Ishikawa (cell line): ENCODE measurements around the gene FOXP1.
A peak's percentile ranks its signal among the peaks of the same experiment; 100 is the strongest.

Experiments
- CEBPB ChIP-seq: IDR thresholded peaks from 2 replicates; pipeline ENCODE4 v1.6.1; 2012
- CREB1 ChIP-seq: IDR thresholded peaks from 2 replicates; pipeline ENCODE4 v1.6.1; 2012; ENCODE audit warnings: low read depth
- EGR1 ChIP-seq: IDR thresholded peaks from 2 replicates; pipeline ENCODE4 v1.6.1; 2012
- EP300 ChIP-seq: IDR thresholded peaks from 2 replicates; pipeline ENCODE4 v1.6.1; 2012; ENCODE audit warnings: borderline replicate concordance
- FOXM1 ChIP-seq: IDR thresholded peaks from 2 replicates; pipeline ENCODE4 v1.6.1; 2012; ENCODE audit warnings: low read depth, borderline replicate concordance
- NFIC ChIP-seq: IDR thresholded peaks from 2 replicates; pipeline ENCODE4 v1.6.1; 2012
- RAD21 ChIP-seq: IDR thresholded peaks from 2 replicates; pipeline ENCODE4 v1.6.1; 2012; ENCODE audit warnings: low read depth
- TAF1 ChIP-seq: IDR thresholded peaks from 2 replicates; pipeline ENCODE4 v1.6.1; 2012; ENCODE audit warnings: low read depth, mild to moderate bottlenecking
- TCF12 ChIP-seq: IDR thresholded peaks from 2 replicates; pipeline ENCODE4 v1.6.1; 2012; ENCODE audit warnings: low read depth
- TEAD4 ChIP-seq: IDR thresholded peaks from 2 replicates; pipeline ENCODE4 v1.6.1; 2012
- YY1 ChIP-seq: IDR thresholded peaks from 2 replicates; pipeline ENCODE4 v1.6.1; 2012; ENCODE audit warnings: low read depth
- ZBTB7A ChIP-seq: IDR thresholded peaks from 2 replicates; pipeline ENCODE4 v1.6.1; 2012; ENCODE audit warnings: low read depth
- TF ChIP-seq, protein P1 (sequence below): IDR thresholded peaks from 2 replicates; pipeline ENCODE4 v1.6.1; 2012; ENCODE audit warnings: low read depth, mild to moderate bottlenecking
- TF ChIP-seq, protein P2 (sequence below): IDR thresholded peaks from 2 replicates; pipeline ENCODE4 v1.6.1; 2012
- TF ChIP-seq, protein P3 (sequence below): IDR thresholded peaks from 2 replicates; pipeline ENCODE4 v1.6.1; 2012

The FOXP1 gene

DNA sequence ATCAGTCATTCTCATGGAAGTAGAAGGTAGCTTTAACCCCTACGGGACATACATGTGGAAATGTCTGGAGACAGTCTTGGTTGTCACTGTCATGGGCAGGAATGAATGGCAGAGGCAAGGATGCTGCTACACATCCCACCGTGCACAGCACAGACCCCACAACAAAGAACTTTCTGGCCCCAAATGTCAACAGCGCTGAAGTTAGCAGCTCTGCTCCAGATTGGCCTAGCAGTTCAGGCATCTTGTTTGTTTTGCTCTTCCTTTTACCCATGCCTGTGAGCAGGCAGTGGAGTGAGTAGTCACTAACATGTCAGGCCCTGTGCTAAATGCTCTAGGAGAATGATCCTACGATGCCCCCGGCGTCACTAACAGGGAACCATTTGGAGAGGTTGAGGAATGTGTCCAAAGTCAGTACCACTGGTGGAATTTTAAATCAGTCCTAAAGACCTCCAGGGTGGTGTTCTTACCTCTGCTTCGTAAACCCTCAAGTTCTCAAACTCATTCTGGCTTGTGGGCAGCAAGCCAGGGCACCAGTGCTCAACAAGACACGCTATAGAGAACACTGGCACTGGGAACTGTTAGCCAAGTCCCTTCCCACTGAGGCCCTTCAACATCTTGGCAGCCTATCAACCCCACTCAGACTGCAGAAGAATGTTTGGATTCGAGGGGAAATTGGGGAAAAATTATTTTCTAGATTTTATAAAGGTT is 142.2 kb downstream of the FOXP1 start:
- TF ChIP-seq CEBPB (no peak), EP300 (peak; percentile 26; the same call in 1 of the 2 replicates), FOXM1 (no peak), NFIC (peak; percentile 79), TEAD4 (no peak)
- TF ChIP-seq, protein P1, sequence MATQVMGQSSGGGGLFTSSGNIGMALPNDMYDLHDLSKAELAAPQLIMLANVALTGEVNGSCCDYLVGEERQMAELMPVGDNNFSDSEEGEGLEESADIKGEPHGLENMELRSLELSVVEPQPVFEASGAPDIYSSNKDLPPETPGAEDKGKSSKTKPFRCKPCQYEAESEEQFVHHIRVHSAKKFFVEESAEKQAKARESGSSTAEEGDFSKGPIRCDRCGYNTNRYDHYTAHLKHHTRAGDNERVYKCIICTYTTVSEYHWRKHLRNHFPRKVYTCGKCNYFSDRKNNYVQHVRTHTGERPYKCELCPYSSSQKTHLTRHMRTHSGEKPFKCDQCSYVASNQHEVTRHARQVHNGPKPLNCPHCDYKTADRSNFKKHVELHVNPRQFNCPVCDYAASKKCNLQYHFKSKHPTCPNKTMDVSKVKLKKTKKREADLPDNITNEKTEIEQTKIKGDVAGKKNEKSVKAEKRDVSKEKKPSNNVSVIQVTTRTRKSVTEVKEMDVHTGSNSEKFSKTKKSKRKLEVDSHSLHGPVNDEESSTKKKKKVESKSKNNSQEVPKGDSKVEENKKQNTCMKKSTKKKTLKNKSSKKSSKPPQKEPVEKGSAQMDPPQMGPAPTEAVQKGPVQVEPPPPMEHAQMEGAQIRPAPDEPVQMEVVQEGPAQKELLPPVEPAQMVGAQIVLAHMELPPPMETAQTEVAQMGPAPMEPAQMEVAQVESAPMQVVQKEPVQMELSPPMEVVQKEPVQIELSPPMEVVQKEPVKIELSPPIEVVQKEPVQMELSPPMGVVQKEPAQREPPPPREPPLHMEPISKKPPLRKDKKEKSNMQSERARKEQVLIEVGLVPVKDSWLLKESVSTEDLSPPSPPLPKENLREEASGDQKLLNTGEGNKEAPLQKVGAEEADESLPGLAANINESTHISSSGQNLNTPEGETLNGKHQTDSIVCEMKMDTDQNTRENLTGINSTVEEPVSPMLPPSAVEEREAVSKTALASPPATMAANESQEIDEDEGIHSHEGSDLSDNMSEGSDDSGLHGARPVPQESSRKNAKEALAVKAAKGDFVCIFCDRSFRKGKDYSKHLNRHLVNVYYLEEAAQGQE: no peak

DNA sequence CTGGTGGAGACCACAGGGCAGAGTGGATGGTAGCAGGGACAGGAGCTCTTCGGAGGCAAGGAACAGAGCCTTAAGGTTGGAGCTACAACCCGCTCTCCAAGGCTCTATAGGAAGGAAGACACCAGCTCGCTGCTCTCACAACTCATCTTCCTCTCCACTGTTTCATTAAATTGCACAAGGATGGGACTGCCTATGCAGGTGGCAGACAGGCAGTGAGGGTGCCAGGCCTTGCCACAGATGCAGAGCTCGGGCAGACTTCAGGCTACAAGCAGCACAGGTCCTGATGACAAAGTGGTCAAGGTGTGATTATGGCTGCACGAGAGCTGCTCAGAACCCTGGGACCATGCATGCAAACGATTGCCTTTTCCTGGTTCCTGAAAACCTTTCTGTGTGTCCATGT is 144.6 kb downstream of the FOXP1 start:
- TF ChIP-seq NFIC: no peak
- no peak for TF ChIP-seq CREB1
- no peak for TF ChIP-seq EGR1
- no peak for TF ChIP-seq YY1
- TF ChIP-seq CEBPB: no peak
- TF ChIP-seq, protein P2, sequence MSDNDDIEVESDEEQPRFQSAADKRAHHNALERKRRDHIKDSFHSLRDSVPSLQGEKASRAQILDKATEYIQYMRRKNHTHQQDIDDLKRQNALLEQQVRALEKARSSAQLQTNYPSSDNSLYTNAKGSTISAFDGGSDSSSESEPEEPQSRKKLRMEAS: no peak

DNA sequence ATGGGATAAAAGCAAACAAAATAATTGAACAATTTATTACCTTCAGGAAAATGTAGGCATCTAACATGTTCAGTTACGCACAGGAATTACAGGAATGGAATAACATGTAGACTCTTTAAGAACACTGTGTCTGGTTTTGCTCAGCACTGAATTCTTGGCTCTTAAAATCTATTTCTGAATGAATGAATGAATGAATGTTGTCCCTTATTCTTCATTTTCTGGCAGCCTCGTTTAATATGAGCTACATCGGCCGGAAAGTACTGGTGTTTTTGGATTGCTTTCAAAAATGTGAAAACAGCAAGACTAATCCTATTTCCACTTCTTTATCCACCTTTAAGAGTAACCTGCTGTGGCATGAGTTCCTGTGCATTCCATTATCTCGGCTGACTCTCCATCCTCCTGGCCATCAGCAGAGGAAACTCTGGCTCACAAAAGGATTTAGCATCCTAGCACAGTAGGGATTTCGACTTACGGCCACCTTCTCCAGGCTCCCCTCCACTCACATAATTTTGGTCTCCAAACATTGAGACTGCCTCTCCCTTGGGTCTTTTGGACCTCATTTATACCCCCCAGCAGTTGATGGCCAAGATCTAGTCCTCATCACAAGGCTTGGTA is 145.3 kb downstream of the FOXP1 start:
- TF ChIP-seq RAD21 (no peak), FOXM1 (peak; percentile 39; the same call in 1 of the 2 replicates), NFIC (peak; percentile 74), EGR1 (no peak), TCF12 (peak; percentile 42; the same call in 1 of the 2 replicates), EP300 (peak; percentile 67; the same call in 1 of the 2 replicates), TEAD4 (peak; percentile 40; the same call in 1 of the 2 replicates), TAF1 (no peak)

DNA sequence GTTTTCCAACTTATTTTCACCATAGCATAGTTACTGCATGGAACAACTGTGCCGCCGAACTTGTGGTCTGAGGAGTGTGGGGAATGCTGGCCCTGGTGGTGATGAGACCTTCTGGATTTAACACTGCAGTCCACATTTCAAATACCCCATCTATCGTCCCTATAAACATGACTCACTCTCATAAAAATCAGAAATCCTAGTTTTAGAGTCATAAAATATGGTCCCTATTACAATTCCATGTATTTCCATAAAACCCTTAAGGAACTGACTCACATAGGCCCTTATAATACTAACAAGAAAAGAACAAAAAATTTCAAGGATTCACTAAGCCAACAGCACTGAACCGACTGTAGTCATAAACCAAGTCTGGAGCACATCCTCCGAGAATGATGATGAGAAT is 147.2 kb downstream of the FOXP1 start:
- TF ChIP-seq TEAD4 (no peak), CEBPB (no peak)

DNA sequence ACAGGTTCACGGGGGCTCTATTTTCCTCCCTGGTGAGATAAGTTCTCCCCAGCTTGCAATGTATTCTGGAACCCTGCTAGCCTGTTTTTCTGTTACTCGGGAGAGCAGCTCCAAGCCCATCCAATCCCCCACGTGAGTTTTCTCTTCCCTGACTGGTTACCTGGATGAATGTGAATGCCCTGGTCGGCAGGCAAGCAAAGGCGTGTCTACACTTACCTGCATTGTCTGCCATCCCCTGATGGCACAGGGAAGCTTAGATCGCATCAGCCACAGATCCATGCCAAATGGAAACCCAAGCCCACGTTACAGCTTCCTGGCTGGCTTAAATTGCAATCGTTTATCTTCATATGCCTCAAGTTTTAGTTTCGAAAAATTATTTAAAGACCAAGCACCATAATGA is 149.9 kb downstream of the FOXP1 start:
- TF ChIP-seq CEBPB (no peak), YY1 (no peak), TEAD4 (no peak), FOXM1 (no peak), TCF12 (no peak)
- TF ChIP-seq, protein P1: no peak
- TF ChIP-seq, protein P2: no peak

DNA sequence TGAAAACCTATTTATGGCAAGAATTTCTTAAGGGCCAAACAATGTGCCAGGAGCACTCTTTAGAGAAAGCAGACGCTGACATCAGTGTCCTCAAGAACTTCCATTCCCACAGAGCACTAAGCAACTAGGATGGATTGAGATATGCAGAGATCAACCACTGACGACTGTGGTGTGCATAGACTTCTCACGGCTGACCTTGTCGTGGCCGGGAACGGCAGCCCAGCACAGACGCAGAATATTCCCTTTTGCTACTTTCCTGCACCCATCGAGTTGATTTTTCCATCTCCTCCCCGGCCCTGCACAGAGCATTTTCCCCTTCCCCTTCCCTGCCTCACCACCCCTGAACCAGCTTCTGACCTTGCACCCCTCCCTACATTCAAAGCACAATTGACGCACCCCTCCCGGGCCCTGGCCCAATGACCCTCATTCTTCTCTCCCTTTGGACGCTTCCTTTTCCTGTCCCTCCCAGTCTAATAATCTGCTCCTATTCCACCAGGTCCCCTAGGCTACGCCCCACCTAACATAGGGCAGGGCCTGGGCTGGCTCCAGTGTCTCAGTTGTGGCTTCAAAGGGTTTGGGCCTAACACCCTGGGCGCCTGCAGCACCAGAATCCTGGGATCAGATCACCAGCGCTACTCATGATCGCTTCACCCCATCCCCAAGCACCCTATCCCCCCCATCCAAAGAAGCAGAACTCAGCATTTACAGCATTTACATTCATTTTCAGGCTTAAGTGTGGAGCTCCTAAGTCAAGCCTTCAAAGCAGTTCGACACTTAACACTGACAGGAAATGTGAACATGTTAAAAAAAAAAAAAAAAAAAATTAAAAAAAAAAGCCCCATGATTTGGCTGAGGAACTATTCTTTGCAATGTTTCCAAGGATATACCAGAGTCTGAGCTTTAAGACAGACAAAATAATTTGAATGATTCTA is 151.2 kb downstream of the FOXP1 start:
- TF ChIP-seq, protein P2: no peak
- TF ChIP-seq YY1 (no peak), FOXM1 (no peak), ZBTB7A (no peak)
- TF ChIP-seq, protein P3, sequence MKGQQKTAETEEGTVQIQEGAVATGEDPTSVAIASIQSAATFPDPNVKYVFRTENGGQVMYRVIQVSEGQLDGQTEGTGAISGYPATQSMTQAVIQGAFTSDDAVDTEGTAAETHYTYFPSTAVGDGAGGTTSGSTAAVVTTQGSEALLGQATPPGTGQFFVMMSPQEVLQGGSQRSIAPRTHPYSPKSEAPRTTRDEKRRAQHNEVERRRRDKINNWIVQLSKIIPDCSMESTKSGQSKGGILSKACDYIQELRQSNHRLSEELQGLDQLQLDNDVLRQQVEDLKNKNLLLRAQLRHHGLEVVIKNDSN: no peak
- TF ChIP-seq, protein P1: no peak
